ENCODE measurements around the gene PGM2L1. TPM values are rescaled to one million over a fixed set of nuclear protein-coding genes. Genes with fewer than 3 reads are reported as not detected.
"Not testable (repeated sequence)": the region's sequence is repeated elsewhere in the genome, so short reads cannot be mapped to it uniquely, and the experiment has no call there.

The PGM2L1 gene
- total RNA-seq, 1 donor from 2014 or later: 3.8 TPM

DNA sequence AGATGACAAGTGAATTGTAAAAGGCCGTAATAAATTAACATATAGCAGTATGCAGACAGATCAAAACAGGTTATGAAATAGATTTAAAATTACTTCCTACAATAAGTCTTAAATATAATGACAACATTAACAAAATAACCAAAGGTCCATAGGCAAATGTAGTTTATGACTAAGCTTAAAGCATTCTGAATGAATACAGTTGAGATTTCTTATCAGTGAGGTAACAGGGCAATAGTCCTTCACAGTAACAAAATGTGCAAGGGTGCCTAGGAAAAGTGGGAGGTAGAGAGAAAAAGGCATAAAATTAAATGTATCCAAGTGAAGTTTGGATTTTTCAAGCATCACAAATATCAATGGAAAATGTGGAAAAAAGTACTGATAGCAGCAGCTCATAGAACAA, 65.9 kb downstream of the PGM2L1 start:
- POLR2A ChIA-PET: no interaction called here
- no peaks in the 10 kb centered on the region for H3K4me1 Mint-ChIP-seq
- ATAC-seq (ENCODE audit: low read depth): no peak

DNA sequence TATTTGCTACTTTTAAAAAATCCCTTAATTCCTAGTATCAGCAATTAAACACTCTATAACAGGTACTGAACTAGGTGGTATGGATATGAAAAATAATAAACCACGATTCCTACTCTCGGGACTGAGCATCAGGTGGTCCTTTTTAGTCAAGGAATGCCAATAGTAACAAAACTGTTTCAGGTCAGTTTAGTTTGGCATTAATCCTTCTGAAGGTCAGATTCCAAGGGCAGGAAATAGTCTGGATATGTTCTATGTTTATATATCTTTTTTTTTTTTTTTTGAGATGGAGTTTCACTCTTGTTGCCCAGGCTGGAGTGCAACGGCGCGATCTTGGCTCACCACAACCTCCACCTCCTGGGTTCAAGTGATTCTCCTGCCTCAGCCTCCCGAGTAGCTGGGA, 67.2 kb downstream of the PGM2L1 start:
- intact Hi-C loops (cut with micrococcal nuclease); H3K27ac Mint-ChIP-seq; CTCF ChIA-PET; H3K4me1 Mint-ChIP-seq; H3K9me3 Mint-ChIP-seq; DNase-seq; H3K36me3 Mint-ChIP-seq (ENCODE audit: low read depth); H3K27me3 Mint-ChIP-seq; H3K4me3 Mint-ChIP-seq; ATAC-seq (ENCODE audit: low read depth); POLR2A ChIA-PET: not testable (repeated sequence)

More for the DNA sequence above, 65.9 kb downstream of the PGM2L1 start:
- intact Hi-C loops (cut with micrococcal nuclease): no loop called here
- Mint-ChIP-seq H3K27ac (no peak overlapping the region), H3K36me3 (ENCODE audit: low read depth) (peaks cover 20% of the 10 kb centered on the region), H3K9me3 (no peaks in the 10 kb centered on the region), H3K27me3 (no peaks in the 10 kb centered on the region), H3K4me3 (no peak overlapping the region)
- CTCF ChIA-PET: interaction anchor here (0.8 kb wide), 1 partner anchor 117 kb away, joined by 3 read pairs; no protein-coding TSS in a partner anchor
- DNase-seq: no peak
- TF ChIP-seq, protein P1, sequence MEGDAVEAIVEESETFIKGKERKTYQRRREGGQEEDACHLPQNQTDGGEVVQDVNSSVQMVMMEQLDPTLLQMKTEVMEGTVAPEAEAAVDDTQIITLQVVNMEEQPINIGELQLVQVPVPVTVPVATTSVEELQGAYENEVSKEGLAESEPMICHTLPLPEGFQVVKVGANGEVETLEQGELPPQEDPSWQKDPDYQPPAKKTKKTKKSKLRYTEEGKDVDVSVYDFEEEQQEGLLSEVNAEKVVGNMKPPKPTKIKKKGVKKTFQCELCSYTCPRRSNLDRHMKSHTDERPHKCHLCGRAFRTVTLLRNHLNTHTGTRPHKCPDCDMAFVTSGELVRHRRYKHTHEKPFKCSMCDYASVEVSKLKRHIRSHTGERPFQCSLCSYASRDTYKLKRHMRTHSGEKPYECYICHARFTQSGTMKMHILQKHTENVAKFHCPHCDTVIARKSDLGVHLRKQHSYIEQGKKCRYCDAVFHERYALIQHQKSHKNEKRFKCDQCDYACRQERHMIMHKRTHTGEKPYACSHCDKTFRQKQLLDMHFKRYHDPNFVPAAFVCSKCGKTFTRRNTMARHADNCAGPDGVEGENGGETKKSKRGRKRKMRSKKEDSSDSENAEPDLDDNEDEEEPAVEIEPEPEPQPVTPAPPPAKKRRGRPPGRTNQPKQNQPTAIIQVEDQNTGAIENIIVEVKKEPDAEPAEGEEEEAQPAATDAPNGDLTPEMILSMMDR (IDR thresholded peaks at IDR 0.05): no peak

DNA sequence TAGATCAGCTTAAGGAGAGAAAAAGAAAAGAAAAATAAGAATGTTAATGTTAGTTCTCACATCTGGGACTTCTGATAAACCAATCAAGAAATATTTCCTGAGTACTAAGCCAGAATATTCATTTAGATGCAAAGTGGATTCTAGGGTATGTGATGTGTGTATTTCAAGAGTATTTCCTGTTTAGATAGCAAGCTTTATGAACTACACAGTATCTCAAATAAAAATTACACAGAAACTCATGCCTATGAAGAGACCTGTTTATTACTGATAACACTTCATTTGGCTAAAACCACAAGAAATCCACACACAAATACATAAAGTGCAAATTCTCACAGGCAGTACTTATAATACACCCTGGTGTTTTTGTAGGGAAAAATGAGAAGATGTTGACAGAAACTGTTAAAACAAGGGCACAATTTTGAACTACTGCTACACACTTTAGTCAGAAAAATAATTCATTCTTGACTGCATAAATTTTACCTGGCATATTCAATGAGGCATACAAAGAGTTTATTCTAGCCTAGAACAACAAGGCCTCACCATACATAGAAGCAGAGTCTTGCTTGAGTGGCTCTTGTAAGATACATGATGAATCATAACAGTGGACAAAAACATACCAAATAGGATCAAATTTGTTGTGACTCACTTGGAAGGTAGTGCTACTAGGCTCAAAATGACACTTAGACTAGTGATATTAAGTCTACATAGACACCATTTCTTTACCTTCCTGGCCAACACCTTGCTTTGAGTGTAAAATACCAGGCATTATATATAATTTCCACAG, 68.0 kb downstream of the PGM2L1 start:
- ATAC-seq (ENCODE audit: low read depth) (no peak), DNase-seq (no peak)
- no peak overlapping the region for H3K27ac Mint-ChIP-seq
- peaks cover 6% of the 10 kb centered on the region for H3K36me3 Mint-ChIP-seq (ENCODE audit: low read depth)
- peaks cover 3% of the 10 kb centered on the region for H3K27me3 Mint-ChIP-seq
- ChIA-PET CTCF (no interaction called here), POLR2A (no interaction called here)
- H3K4me3 Mint-ChIP-seq: no peak overlapping the region
- intact Hi-C loops (cut with micrococcal nuclease): no loop called here
- H3K9me3 Mint-ChIP-seq: no peaks in the 10 kb centered on the region
- TF ChIP-seq, protein P1 (IDR thresholded peaks at IDR 0.05): no peak
- no peaks in the 10 kb centered on the region for H3K4me1 Mint-ChIP-seq

DNA sequence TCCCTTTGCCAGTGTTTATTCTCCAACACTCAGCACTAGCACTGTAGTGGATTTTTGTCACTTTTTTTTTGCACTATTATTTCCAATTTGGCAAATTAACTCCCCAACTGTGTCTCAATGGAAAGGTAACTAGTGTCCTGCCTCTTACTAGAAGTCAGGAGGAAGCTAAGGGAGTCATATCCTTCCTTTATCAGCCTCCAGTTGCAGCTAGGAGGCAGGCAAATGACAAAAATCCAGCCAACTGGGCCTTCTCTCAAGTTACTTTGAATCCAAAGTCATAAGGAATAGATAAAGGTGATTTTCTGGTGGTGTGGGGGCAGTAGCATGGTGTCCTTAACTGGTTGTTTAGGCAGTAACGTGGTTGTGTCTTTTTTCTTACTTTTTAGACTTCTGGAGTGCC, 71.2 kb downstream of the PGM2L1 start:
- no peak for DNase-seq
- H3K4me1 Mint-ChIP-seq: no peaks in the 10 kb centered on the region
- H3K9me3 Mint-ChIP-seq: no peaks in the 10 kb centered on the region
- no peak for ATAC-seq (ENCODE audit: low read depth)
- CTCF ChIA-PET: no interaction called here
- intact Hi-C loops (cut with micrococcal nuclease): no loop called here
- POLR2A ChIA-PET: no interaction called here
- H3K4me3 Mint-ChIP-seq: no peak overlapping the region
- H3K27ac Mint-ChIP-seq: no peak overlapping the region
- H3K36me3 Mint-ChIP-seq (ENCODE audit: low read depth): no peaks in the 10 kb centered on the region
- TF ChIP-seq, protein P1 (IDR thresholded peaks at IDR 0.05): no peak
- H3K27me3 Mint-ChIP-seq: peaks cover 3% of the 10 kb centered on the region

DNA sequence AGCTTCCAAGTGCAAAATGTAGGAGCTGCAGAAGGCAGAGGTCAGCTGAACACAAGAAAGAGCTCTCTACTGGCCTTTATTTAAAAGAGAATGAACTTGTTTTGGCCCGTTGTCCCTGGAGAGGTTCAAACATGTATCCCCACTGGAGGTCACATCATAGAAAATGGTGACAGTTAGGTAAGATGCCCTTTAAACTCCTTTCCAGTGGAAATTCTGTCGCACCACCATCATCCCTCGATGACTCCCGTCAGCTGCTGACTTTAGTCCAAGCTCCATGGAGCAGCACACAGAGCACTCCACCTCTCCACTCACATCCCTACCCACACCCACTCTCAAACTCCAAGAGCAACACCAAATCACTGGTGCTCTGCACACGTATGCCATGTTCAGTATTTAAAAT, 71.6 kb downstream of the PGM2L1 start:
- Mint-ChIP-seq H3K4me1 (peaks cover 4% of the 10 kb centered on the region), H3K9me3 (no peaks in the 10 kb centered on the region), H3K36me3 (ENCODE audit: low read depth) (no peaks in the 10 kb centered on the region), H3K4me3 (no peak overlapping the region), H3K27me3 (peaks cover 3% of the 10 kb centered on the region), H3K27ac (no peak overlapping the region)
- no peak for ATAC-seq (ENCODE audit: low read depth)
- CTCF ChIA-PET: no interaction called here
- intact Hi-C loops (cut with micrococcal nuclease): no loop called here
- DNase-seq: no peak
- TF ChIP-seq, protein P1 (IDR thresholded peaks at IDR 0.05): no peak
- POLR2A ChIA-PET: no interaction called here

Measured in activated B cell treated with CpG ODN at 0.5 μM for 24 hours (primary cell).